Measurements from ENCODE around the gene PGM3. TPM values are rescaled to one million over a fixed set of nuclear protein-coding genes. Genes with fewer than 3 reads are reported as not detected.

Gene PGM3
- total RNA-seq, 1 donor from 2014 or later, result 24.8 TPM

GRCh38 chr6:83169106-83169505, 24.0 kb downstream of the PGM3 start:
- H3K4me1 Mint-ChIP-seq (ENCODE audit: low read depth), result peaks cover under 1% of the 10 kb centered on the region
- DNase-seq (ENCODE audit: low spot score), result no peak
- H3K4me3 Mint-ChIP-seq, result no peak overlapping the region
- no peak overlapping the region for H3K27ac Mint-ChIP-seq
- H3K9me3 Mint-ChIP-seq, result no peaks in the 10 kb centered on the region
- intact Hi-C loops (cut with micrococcal nuclease), result no loop called here
- H3K36me3 Mint-ChIP-seq (ENCODE audit: low read depth), result peaks cover 34% of the 10 kb centered on the region
- no peaks in the 10 kb centered on the region for H3K27me3 Mint-ChIP-seq (ENCODE audit: insufficient read depth)

- Mint-ChIP-seq H3K4me3 (no peak overlapping the region), H3K36me3 (ENCODE audit: low read depth) (peaks cover 35% of the 10 kb centered on the region), H3K27me3 (ENCODE audit: insufficient read depth) (no peaks in the 10 kb centered on the region), H3K4me1 (ENCODE audit: low read depth) (no peaks in the 10 kb centered on the region), H3K9me3 (no peaks in the 10 kb centered on the region), H3K27ac (no peak overlapping the region)
- no peak for DNase-seq (ENCODE audit: low spot score)
- intact Hi-C loops (cut with micrococcal nuclease), result no loop called here
Measured at GRCh38 chr6:83168556-83168955, 24.5 kb downstream of the PGM3 start.

- intact Hi-C loops (cut with micrococcal nuclease), result no loop called here
- Mint-ChIP-seq H3K27me3 (ENCODE audit: insufficient read depth) (no peaks in the 10 kb centered on the region), H3K9me3 (no peaks in the 10 kb centered on the region), H3K4me3 (no peak overlapping the region), H3K4me1 (ENCODE audit: low read depth) (no peaks in the 10 kb centered on the region), H3K36me3 (ENCODE audit: low read depth) (peaks cover 35% of the 10 kb centered on the region), H3K27ac (no peak overlapping the region)
- no peak for DNase-seq (ENCODE audit: low spot score)
Measured at GRCh38 chr6:83167726-83168278, 25.3 kb downstream of the PGM3 start.

- Mint-ChIP-seq H3K27me3 (ENCODE audit: insufficient read depth) (no peaks in the 10 kb centered on the region), H3K4me1 (ENCODE audit: low read depth) (no peaks in the 10 kb centered on the region), H3K27ac (no peak overlapping the region), H3K4me3 (no peak overlapping the region), H3K9me3 (no peaks in the 10 kb centered on the region), H3K36me3 (ENCODE audit: low read depth) (peaks cover 16% of the 10 kb centered on the region)
- intact Hi-C loops (cut with micrococcal nuclease), result no loop called here
- no peak for DNase-seq (ENCODE audit: low spot score)
Measured at GRCh38 chr6:83160167-83160566, 32.9 kb downstream of the PGM3 start.

GRCh38 chr6:83155794-83156193, 37.3 kb downstream of the PGM3 start:
- no peak for DNase-seq (ENCODE audit: low spot score)
- H3K27ac Mint-ChIP-seq, result no peak overlapping the region
- intact Hi-C loops (cut with micrococcal nuclease), result no loop called here
- H3K9me3 Mint-ChIP-seq, result no peaks in the 10 kb centered on the region
- H3K4me1 Mint-ChIP-seq (ENCODE audit: low read depth), result no peaks in the 10 kb centered on the region
- no peak overlapping the region for H3K4me3 Mint-ChIP-seq
- no peaks in the 10 kb centered on the region for H3K27me3 Mint-ChIP-seq (ENCODE audit: insufficient read depth)
- peaks cover 8% of the 10 kb centered on the region for H3K36me3 Mint-ChIP-seq (ENCODE audit: low read depth)

GRCh38 chr6:83153883-83154521, 39.1 kb downstream of the PGM3 start:
- H3K4me3 Mint-ChIP-seq, result no peak overlapping the region
- intact Hi-C loops (cut with micrococcal nuclease), result no loop called here
- DNase-seq (ENCODE audit: low spot score), result no peak
- peaks cover 5% of the 10 kb centered on the region for H3K36me3 Mint-ChIP-seq (ENCODE audit: low read depth)
- no peak overlapping the region for H3K27ac Mint-ChIP-seq
- no peaks in the 10 kb centered on the region for H3K9me3 Mint-ChIP-seq
- no peaks in the 10 kb centered on the region for H3K4me1 Mint-ChIP-seq (ENCODE audit: low read depth)
- H3K27me3 Mint-ChIP-seq (ENCODE audit: insufficient read depth), result no peaks in the 10 kb centered on the region

GRCh38 chr6:83152913-83153312, 40.2 kb downstream of the PGM3 start:
- DNase-seq (ENCODE audit: low spot score), result no peak
- intact Hi-C loops (cut with micrococcal nuclease), result no loop called here
- Mint-ChIP-seq H3K27ac (no peak overlapping the region), H3K4me1 (ENCODE audit: low read depth) (no peaks in the 10 kb centered on the region), H3K36me3 (ENCODE audit: low read depth) (peaks cover 5% of the 10 kb centered on the region), H3K27me3 (ENCODE audit: insufficient read depth) (no peaks in the 10 kb centered on the region), H3K4me3 (no peak overlapping the region), H3K9me3 (no peaks in the 10 kb centered on the region)

- Mint-ChIP-seq H3K27me3 (ENCODE audit: insufficient read depth) (no peaks in the 10 kb centered on the region), H3K4me1 (ENCODE audit: low read depth) (no peaks in the 10 kb centered on the region), H3K27ac (no peak overlapping the region), H3K36me3 (ENCODE audit: low read depth) (peaks cover 8% of the 10 kb centered on the region), H3K9me3 (no peaks in the 10 kb centered on the region), H3K4me3 (no peak overlapping the region)
- intact Hi-C loops (cut with micrococcal nuclease), result no loop called here
- no peak for DNase-seq (ENCODE audit: low spot score)
Measured at GRCh38 chr6:83151114-83151513, 42.0 kb downstream of the PGM3 start.

- intact Hi-C loops (cut with micrococcal nuclease), result no loop called here
- no peaks in the 10 kb centered on the region for H3K27me3 Mint-ChIP-seq (ENCODE audit: insufficient read depth)
- DNase-seq (ENCODE audit: low spot score), result no peak
- no peaks in the 10 kb centered on the region for H3K9me3 Mint-ChIP-seq
- no peak overlapping the region for H3K4me3 Mint-ChIP-seq
- no peak overlapping the region for H3K27ac Mint-ChIP-seq
- H3K36me3 Mint-ChIP-seq (ENCODE audit: low read depth), result peaks cover 18% of the 10 kb centered on the region
- H3K4me1 Mint-ChIP-seq (ENCODE audit: low read depth), result no peaks in the 10 kb centered on the region
Measured at GRCh38 chr6:83138758-83139157, 54.3 kb downstream of the PGM3 start.

GRCh38 chr6:83138118-83138722, 54.8 kb downstream of the PGM3 start:
- H3K27me3 Mint-ChIP-seq (ENCODE audit: insufficient read depth), result no peaks in the 10 kb centered on the region
- DNase-seq (ENCODE audit: low spot score), result no peak
- H3K27ac Mint-ChIP-seq, result no peak overlapping the region
- no peak overlapping the region for H3K4me3 Mint-ChIP-seq
- no peaks in the 10 kb centered on the region for H3K4me1 Mint-ChIP-seq (ENCODE audit: low read depth)
- intact Hi-C loops (cut with micrococcal nuclease), result no loop called here
- H3K36me3 Mint-ChIP-seq (ENCODE audit: low read depth), result peaks cover 15% of the 10 kb centered on the region
- no peaks in the 10 kb centered on the region for H3K9me3 Mint-ChIP-seq

GRCh38 chr6:83132121-83132520, 60.9 kb downstream of the PGM3 start:
- Mint-ChIP-seq H3K27me3 (ENCODE audit: insufficient read depth) (no peaks in the 10 kb centered on the region), H3K4me3 (no peak overlapping the region), H3K9me3 (no peaks in the 10 kb centered on the region), H3K27ac (no peak overlapping the region), H3K4me1 (ENCODE audit: low read depth) (no peaks in the 10 kb centered on the region), H3K36me3 (ENCODE audit: low read depth) (peaks cover 21% of the 10 kb centered on the region)
- intact Hi-C loops (cut with micrococcal nuclease), result no loop called here
- no peak for DNase-seq (ENCODE audit: low spot score)

- Mint-ChIP-seq H3K27me3 (ENCODE audit: insufficient read depth) (no peaks in the 10 kb centered on the region), H3K4me1 (ENCODE audit: low read depth) (no peaks in the 10 kb centered on the region), H3K27ac (no peak overlapping the region), H3K9me3 (no peaks in the 10 kb centered on the region), H3K4me3 (no peak overlapping the region), H3K36me3 (ENCODE audit: low read depth) (peaks cover 30% of the 10 kb centered on the region)
- no peak for DNase-seq (ENCODE audit: low spot score)
- intact Hi-C loops (cut with micrococcal nuclease), result no loop called here
Measured at GRCh38 chr6:83127976-83128375, 65.1 kb downstream of the PGM3 start.

- Mint-ChIP-seq H3K4me3 (no peak overlapping the region), H3K36me3 (ENCODE audit: low read depth) (peaks cover 30% of the 10 kb centered on the region), H3K27ac (no peak overlapping the region), H3K4me1 (ENCODE audit: low read depth) (no peaks in the 10 kb centered on the region), H3K9me3 (no peaks in the 10 kb centered on the region), H3K27me3 (ENCODE audit: insufficient read depth) (no peaks in the 10 kb centered on the region)
- DNase-seq (ENCODE audit: low spot score), result no peak
- intact Hi-C loops (cut with micrococcal nuclease), result no loop called here
Measured at GRCh38 chr6:83127258-83127657, 65.8 kb downstream of the PGM3 start.

Data from activated T-helper 1 cell treated with anti-CD3 and anti-CD28 coated beads, Interleukin-12 subunit alpha, Interleukin-12 subunit beta, Interleukin-2, Interleukin-4 antibody, amounts not matched to agents 30 ng/mL and 10 ng/mL and 1 ng/mL, durations not matched to agents 14 hours and 24 hours and 36 hours (primary cell).